ENCODE results near the gene NCMAP. TPM values are rescaled to one million over a fixed set of nuclear protein-coding genes. Genes with fewer than 3 reads are reported as not detected.

The NCMAP gene
- total and polyA plus RNA-seq, 2 of the 4 experiments (the other 2 are of a cell fraction) = not detected

DNA sequence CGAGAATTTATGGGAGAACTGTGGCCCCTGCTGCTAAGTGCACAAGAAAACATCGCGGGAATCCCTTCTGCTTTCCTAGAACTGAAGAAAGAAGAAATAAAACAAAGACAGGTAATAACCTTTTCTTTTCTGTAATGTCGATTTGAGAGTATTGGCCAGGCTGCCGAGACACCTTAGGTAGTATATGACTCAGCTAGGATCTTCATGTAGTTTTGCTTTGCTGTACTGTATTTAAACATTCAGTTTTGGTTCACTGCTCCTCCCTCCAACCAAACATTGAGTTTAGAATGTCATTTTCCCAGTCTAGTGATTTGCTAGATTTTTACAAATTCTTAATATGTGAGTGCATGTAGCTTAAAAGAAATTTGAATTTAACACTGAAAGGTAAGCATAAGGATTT lies 93.0 kb downstream of the NCMAP start:
- H2BK15ac ChIP-seq (ENCODE audit: low read depth, low read length) = no peak overlapping the region
- no peak overlapping the region for H4K5ac ChIP-seq (ENCODE audit: low read depth, low read length)
- no peak overlapping the region for H2AK9ac ChIP-seq (replicated peaks; ENCODE audit: low read depth, low read length, poor library complexity)
- no peaks in the 10 kb centered on the region for H3K9me3 ChIP-seq (ENCODE audit: control insufficient read depth, insufficient read depth, low read length)
- ChIA-PET POLR2A (ENCODE audit: unreplicated experiment) (no interaction called here), CTCF (interaction anchor here (0.6 kb wide), 1 partner anchor 83 kb away, joined by 3 read pairs; no protein-coding TSS in a partner anchor)
- H3K27ac ChIP-seq (ENCODE audit: insufficient read depth, low read length) = no peak overlapping the region
- H3K27me3 ChIP-seq (ENCODE audit: control insufficient read depth, insufficient read depth, low read length) = no peaks in the 10 kb centered on the region
- H3K4me1 ChIP-seq (ENCODE audit: control insufficient read depth, insufficient read depth, low read length) = no peaks in the 10 kb centered on the region
- no peak overlapping the region for H2BK20ac ChIP-seq (ENCODE audit: low read depth, low read length)
- no peak overlapping the region for H2BK120ac ChIP-seq (ENCODE audit: low read depth, low read length)
- H3K4me2 ChIP-seq (ENCODE audit: low read depth, low read length) = no peak overlapping the region
- TF ChIP-seq MXI1 (IDR thresholded peaks at IDR 0.05; ENCODE audit: borderline replicate concordance, low read depth, low read length) (no peak), POLR2A (IDR thresholded peaks at IDR 0.05; ENCODE audit: low read depth, low read length) (no peak), RAD21 (IDR thresholded peaks at IDR 0.05; ENCODE audit: low read length) (no peak)
- H4K91ac ChIP-seq (ENCODE audit: insufficient read depth, low read depth, low read length) = no peak overlapping the region
- H2BK5ac ChIP-seq (ENCODE audit: low read depth, low read length, poor library complexity, severe bottlenecking) = no peak overlapping the region
- peaks cover 49% of the 10 kb centered on the region for H3K36me3 ChIP-seq (ENCODE audit: control insufficient read depth, insufficient read depth, low read length)
- H3K9me1 ChIP-seq (ENCODE audit: insufficient read depth, low read length) = no peaks in the 10 kb centered on the region; the same call in 1 of the 2 replicates
- H3K9ac ChIP-seq (ENCODE audit: low read depth, low read length) = no peak overlapping the region
- H3K18ac ChIP-seq (ENCODE audit: low read depth, low read length) = no peak overlapping the region
- H3K4ac ChIP-seq (ENCODE audit: low read depth, low read length) = no peak overlapping the region
- no peak overlapping the region for H2AK5ac ChIP-seq (ENCODE audit: low read depth, low read length)
- intact Hi-C loops (cut with micrococcal nuclease) (loop anchor here (10.0 kb wide), 1 partner anchor 576 kb away; no protein-coding TSS in a partner anchor), in situ Hi-C loops (cut with MboI; ENCODE audit: low sequenced_read_pairs) (no loop called here), dilution Hi-C loops (cut with HindIII; ENCODE audit: low sequenced_read_pairs, unreplicated experiment) (no loop called here)
- H3K23ac ChIP-seq (ENCODE audit: low read depth, low read length) = no peak overlapping the region
- no peak overlapping the region for H2AFZ ChIP-seq (replicated peaks; ENCODE audit: low read length, poor library complexity)
- peaks cover 18 to 44% of the 10 kb centered on the region in 2 experiments for H3K79me1 ChIP-seq (ENCODE audit: low read depth in 1 of 2, low read length in 2 of 2)
- no CpG with 5 or more reads among the region's 5 CpGs for WGBS, 2 experiments (ENCODE audit: extremely low coverage in 2 of 2, insufficient read length in 1 of 2)
- no peak overlapping the region for H3K56ac ChIP-seq (ENCODE audit: extremely low read depth, insufficient read depth, low read length)
- H4K8ac ChIP-seq (ENCODE audit: low read depth in 2 of 2, low read length in 2 of 2) = no peak overlapping the region
- peaks cover 31% of the 10 kb centered on the region for H4K20me1 ChIP-seq (ENCODE audit: insufficient read depth, low read length)
- DNase-seq (no peak), ATAC-seq (ENCODE audit: low read depth) (no peak)
- H3K14ac ChIP-seq (replicated peaks; ENCODE audit: low read depth, low read length) = no peak overlapping the region
- BruUV-seq (replicated peaks) = no TSS peak
- no peak overlapping the region for H3K4me3 ChIP-seq (ENCODE audit: insufficient read depth, low read depth, low read length)
